ENCODE data around the gene UBE2J2.
"Not testable (repeated sequence)": the region's sequence is repeated elsewhere in the genome, so short reads cannot be mapped to it uniquely, and the experiment has no call there.

UBE2J2 gene

GRCh38 chr1:1273512-1274298 is at the start of gene UBE2J2:
Gene UBE2J2 (minus strand): TSS chr1:1273854. CDS start chr1:1267992, 5,862 bp downstream.
- peak; percentile 94 to 96 for DNase-seq

GRCh38 chr1:1322952-1323351 is 49.3 kb upstream of the UBE2J2 start:
- no peak for DNase-seq

GRCh38 chr1:1322418-1322817 is 48.8 kb upstream of the UBE2J2 start:
- DNase-seq = no peak

- DNase-seq = no peak
These were observed 47.8 kb upstream of the UBE2J2 start for GRCh38 chr1:1321477-1321876.

- no peak for DNase-seq
These were observed 47.2 kb upstream of the UBE2J2 start for GRCh38 chr1:1320666-1321448.

- no peak for DNase-seq
These were observed 45.9 kb upstream of the UBE2J2 start for GRCh38 chr1:1319646-1319941.

GRCh38 chr1:1318777-1319645 is 45.4 kb upstream of the UBE2J2 start:
- DNase-seq = no peak

GRCh38 chr1:1318131-1318652 is 44.5 kb upstream of the UBE2J2 start:
- no peak for DNase-seq

GRCh38 chr1:1317420-1317819 is 43.8 kb upstream of the UBE2J2 start:
- DNase-seq = no peak

- DNase-seq = not testable (repeated sequence)
These were observed 42.5 kb upstream of the UBE2J2 start for GRCh38 chr1:1316199-1316598.

- no peak for DNase-seq
These were observed 41.8 kb upstream of the UBE2J2 start for GRCh38 chr1:1315435-1315954.

- no peak for DNase-seq
These were observed 41.2 kb upstream of the UBE2J2 start for GRCh38 chr1:1314678-1315335.

GRCh38 chr1:1314237-1314586 is 40.6 kb upstream of the UBE2J2 start:
- no peak for DNase-seq

GRCh38 chr1:1313500-1314236 is 40.0 kb upstream of the UBE2J2 start:
- no peak for DNase-seq

GRCh38 chr1:1312450-1313314 is 39.0 kb upstream of the UBE2J2 start:
- DNase-seq = no peak

- no peak for DNase-seq
These were observed 37.8 kb upstream of the UBE2J2 start for GRCh38 chr1:1311107-1312104.

- no peak for DNase-seq
These were observed 36.9 kb upstream of the UBE2J2 start for GRCh38 chr1:1310476-1311053.

GRCh38 chr1:1310109-1310385 is 36.4 kb upstream of the UBE2J2 start:
- DNase-seq = no peak
